SIG-M5 (cell line): ENCODE measurements around the gene TRPM8.

Source experiments
- DNase-seq: peaks from one replicate; lab custom pipeline; 2025; lab: John Stamatoyannopoulos, UW

TRPM8 gene

GRCh38 chr2:234002281-234002680, 85.1 kb downstream of the TRPM8 start:
- DNase-seq, result no peak

- DNase-seq, result no peak
These were observed 86.9 kb downstream of the TRPM8 start for GRCh38 chr2:234003972-234004617.

DNA sequence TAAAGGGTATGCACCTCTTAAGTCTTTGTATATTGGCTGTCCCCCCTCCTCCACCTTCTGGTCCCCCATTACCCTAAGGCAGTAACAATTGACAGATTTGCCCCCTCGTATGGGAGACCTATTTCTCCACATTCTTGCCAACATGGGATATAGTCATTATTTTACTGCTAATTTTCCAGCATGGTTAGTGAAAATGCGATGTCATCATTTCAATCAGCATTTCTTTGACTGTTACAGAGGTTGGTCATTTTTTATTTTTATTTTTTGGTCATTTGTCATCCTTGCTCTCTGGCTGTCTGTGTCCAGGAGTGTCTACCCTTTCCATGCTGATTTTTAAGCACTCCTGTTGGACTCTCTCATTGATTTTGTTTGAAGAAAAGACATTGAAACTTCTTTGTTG, 88.0 kb downstream of the TRPM8 start:
- DNase-seq, result no peak

DNA sequence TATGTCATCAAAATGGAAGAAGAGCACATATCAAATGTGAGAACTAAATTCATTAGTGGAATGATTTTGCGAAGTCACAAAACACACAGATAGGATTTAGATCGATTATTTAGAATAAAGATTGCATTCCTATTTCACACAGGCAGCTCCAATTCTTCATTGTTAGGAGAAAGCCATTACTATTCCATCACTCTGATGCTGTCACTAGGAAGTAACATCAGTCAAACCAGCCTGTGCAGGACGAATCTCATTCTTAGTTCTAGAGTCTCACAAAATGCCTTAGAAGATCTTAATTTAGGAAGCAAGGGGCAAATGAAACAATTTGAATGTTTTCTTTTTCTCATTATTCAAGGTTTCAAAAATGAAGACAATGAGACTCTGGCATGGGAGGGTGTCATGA, 89.3 kb downstream of the TRPM8 start:
- no peak for DNase-seq

- DNase-seq, result no peak
These were observed 97.3 kb downstream of the TRPM8 start for GRCh38 chr2:234014427-234014826.

GRCh38 chr2:234015861-234016260, 98.7 kb downstream of the TRPM8 start:
- DNase-seq, result no peak

GRCh38 chr2:234019896-234020295, 102.7 kb downstream of the TRPM8 start:
- no peak for DNase-seq

- DNase-seq, result no peak
These were observed 103.2 kb downstream of the TRPM8 start for GRCh38 chr2:234020332-234020731.

DNA sequence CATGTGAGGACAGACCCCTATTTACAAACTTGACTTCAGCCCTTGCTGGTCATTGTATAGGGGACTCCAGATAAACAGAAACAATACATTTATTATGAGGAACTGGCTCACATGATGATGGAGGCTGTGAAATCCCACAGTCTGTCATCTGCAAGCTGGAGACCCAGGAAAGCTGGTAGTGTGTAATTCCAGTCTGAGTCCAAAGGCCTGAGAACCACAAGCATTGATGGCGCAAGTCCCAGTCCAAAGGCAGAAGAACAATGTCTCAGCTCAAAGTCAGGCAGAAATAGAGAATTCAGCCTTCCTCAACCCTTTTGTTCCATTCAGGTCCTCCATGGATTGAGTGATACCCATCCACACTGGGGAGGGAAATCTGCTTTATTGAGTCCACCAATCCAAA, 105.3 kb downstream of the TRPM8 start:
- no peak for DNase-seq

- no peak for DNase-seq
These were observed 107.1 kb downstream of the TRPM8 start for GRCh38 chr2:234024304-234024703.

- no peak for DNase-seq
These were observed 108.3 kb downstream of the TRPM8 start for GRCh38 chr2:234025466-234025865.

DNA sequence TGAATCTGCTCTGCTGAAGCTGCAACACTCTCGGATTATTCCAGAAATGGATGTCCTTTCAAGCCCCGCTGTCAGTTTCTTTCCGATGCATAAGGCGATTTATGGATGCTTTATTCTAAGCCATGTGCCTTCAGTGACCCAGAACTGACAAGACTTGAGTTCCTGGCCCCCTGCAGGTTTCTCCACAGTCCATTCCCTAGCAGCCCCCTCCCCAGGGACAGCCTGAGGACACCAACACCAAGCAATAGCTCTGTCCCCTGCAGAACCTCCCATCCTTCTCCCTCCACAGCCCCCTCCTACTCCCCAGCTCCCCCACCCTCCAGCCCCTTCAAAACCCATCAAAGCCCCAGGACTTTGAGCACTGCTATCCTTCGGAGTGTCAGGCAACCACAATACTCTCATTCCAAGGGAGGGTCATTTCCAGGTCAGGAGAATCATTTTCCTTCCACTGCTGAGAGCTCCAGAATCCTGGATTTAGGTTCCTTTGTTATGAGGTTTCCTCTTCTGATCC, 108.8 kb downstream of the TRPM8 start:
- DNase-seq, result no peak

DNA sequence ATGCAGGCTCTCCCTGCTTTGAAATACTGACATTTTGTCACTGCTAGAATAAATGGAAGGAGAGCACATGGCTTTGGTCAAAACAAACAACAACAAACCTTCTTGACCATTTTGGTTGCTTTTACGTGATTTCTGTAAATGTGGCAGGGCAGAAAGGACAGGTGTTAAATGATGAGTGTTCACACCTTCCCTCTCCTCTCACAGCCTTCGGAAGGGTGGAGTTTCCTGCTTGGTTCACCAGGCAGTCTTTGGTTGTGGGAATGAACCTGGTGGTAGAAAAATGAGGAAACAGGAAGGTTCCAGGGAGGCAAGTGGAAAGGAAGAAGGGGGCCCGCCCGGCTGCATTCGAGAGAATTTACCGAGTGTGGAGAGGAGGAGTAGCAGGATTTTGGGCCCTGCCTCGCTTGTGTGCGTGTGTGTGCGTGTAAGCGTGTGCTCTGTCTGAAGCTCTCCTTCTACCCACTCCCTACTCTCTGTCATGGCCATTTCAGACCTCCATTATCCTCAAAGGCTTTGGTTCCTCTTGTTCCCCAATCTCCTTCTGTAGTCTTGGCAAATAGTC, 109.6 kb downstream of the TRPM8 start:
- no peak for DNase-seq

- no peak for DNase-seq
These were observed 110.5 kb downstream of the TRPM8 start for GRCh38 chr2:234027641-234028040.

DNA sequence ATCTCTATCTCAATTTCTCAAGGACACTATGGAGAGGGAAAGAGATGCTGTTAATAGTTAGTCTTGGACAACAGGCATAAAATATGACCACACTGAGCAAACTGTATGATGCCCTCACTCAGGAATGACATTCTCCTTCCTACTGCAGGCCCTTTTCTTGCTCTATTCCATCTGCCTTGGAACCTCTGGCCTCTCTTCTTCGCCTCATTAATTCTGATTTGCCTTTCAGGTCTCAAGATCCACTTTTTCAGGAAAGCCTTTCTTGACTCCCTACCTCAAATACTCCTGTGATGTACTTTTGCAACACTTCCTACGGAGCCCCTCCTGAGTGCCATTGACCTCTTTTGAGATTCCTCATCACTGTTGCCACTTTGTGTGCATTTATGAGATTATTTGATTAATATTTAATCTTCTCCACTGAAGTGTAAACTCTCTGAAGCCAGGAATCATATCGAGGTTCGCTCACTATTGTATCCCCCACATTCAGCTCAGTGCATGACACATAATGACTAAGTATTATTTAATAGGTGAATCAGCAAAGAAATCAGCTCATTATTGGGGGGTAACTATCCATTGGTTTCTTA, 112.1 kb downstream of the TRPM8 start:
- no peak for DNase-seq

GRCh38 chr2:234031207-234031606, 114.0 kb downstream of the TRPM8 start:
- DNase-seq, result no peak

GRCh38 chr2:234032279-234032856, 115.2 kb downstream of the TRPM8 start:
- no peak for DNase-seq

DNA sequence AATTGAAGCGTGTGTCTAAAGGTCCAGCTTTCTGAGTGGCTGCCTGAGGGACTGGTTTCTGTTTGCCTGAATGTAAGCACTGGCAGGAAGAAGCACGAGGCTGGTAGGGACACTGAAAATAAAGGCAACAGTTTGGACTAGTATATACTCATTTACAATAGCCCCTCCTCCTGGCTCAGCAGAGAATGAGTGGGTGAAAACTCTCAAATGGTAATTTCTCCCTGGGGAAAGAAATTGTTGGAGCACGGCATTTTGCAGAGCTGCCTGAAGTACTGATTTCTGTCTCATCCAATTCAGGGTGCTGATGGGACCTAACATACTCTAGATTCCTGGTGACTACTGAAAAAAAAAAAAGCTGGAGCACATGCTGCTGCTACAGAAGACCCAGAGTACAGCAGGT, 116.0 kb downstream of the TRPM8 start:
- DNase-seq, result no peak

DNA sequence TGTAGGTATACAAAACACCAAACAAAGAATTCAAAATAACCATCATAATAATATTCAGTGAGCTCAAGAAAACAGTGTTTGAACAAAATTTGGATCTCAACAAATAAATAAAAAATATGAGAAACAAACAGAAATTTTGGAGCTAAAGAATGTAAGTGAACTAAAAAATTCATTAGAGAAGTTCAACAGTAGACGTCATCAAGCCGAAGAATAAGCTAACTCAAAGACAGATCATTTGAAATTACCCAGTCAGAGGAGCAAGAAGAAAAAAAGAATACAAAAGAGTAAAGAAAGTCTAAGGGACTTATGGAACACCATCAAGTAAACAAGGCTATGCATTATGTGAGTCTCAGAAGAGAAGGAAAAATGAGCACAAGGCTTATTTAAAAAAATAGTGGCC, 116.7 kb downstream of the TRPM8 start:
- no peak for DNase-seq

- DNase-seq, result no peak
These were observed 121.1 kb downstream of the TRPM8 start for GRCh38 chr2:234038076-234038802.

DNA sequence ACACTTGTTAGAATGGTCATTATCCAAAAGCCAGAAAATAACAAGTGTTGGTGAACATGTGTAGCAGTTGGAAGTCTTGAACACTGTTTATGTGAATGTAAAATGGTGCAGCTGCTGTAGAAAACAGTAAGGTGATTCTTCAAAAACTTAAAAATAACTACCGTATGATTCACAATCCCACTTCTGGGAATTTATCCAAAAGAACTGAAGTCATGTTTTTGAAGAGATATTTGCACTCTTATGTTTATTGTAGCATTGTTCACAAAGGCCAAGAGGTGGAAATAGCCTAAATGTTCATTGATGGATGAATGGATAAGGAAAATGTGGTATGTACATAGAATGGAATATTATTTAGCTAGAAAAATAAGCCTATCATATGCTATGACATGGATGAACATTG, 127.0 kb downstream of the TRPM8 start:
- DNase-seq, result no peak

GRCh38 chr2:234046521-234046920, 129.3 kb downstream of the TRPM8 start:
- DNase-seq, result no peak

- no peak for DNase-seq
These were observed 130.2 kb downstream of the TRPM8 start for GRCh38 chr2:234047361-234047760.
